ENCODE results near the gene GLRA3.

DNA sequence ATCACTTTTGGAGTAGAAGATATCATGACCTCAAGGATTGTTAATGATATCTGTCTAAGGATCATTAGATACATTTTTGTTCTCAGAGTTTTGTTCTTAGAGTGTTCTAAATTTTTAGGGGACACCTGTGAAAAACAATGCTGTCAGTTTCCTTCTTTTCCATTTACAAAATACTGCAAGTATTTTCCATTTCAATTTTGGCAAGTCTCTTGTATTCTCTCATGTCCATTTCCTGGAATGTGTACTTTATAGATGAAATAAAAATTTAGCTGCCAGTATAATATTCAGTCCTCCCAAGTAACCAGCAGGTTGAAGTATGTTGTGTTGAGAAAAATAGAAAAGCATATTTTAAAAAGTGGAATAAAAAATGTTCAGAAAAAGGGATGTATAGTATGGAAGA, 188.9 kb downstream of the GLRA3 start:
- no peak for TF ChIP-seq EZH2 (IDR thresholded peaks at IDR 0.05; ENCODE audit: low read length, missing control alignments)
- TF ChIP-seq, protein P1, sequence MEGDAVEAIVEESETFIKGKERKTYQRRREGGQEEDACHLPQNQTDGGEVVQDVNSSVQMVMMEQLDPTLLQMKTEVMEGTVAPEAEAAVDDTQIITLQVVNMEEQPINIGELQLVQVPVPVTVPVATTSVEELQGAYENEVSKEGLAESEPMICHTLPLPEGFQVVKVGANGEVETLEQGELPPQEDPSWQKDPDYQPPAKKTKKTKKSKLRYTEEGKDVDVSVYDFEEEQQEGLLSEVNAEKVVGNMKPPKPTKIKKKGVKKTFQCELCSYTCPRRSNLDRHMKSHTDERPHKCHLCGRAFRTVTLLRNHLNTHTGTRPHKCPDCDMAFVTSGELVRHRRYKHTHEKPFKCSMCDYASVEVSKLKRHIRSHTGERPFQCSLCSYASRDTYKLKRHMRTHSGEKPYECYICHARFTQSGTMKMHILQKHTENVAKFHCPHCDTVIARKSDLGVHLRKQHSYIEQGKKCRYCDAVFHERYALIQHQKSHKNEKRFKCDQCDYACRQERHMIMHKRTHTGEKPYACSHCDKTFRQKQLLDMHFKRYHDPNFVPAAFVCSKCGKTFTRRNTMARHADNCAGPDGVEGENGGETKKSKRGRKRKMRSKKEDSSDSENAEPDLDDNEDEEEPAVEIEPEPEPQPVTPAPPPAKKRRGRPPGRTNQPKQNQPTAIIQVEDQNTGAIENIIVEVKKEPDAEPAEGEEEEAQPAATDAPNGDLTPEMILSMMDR (conservative IDR thresholded peaks at IDR 0.05 in 1 of 2, IDR thresholded peaks at IDR 0.05 in 1 of 2; ENCODE audit: low read depth in 1 of 2, low read length in 2 of 2) = no peak
